Cardiac fibroblast (primary cell): Measurements from ENCODE around the gene LANCL2.
"Not testable (repeated sequence)": the region's sequence is repeated elsewhere in the genome, so short reads cannot be mapped to it uniquely, and the experiment has no call there.

Experiments used
- DNase-seq, 2 donors: peaks; one replicate each; pipeline versions ENCODE4 v3.0.0 to v3.0.0-alpha.2; 2010; ENCODE audit warnings: low read depth in 2 of 2
- H3K4me3 ChIP-seq, 2 donors: replicated peaks in 1 of 2; 1 replicate in 1 of 2; 2 replicates in 1 of 2; pipeline ENCODE4 v1.5.1; 2011; ENCODE audit warnings: low read depth in 2 of 2, low read length in 2 of 2, mild to moderate bottlenecking in 2 of 2, moderate library complexity in 1 of 2
- CTCF ChIP-seq: IDR thresholded peaks from one replicate; pipeline ENCODE4 v1.5.1; 2011; ENCODE audit warnings: low read depth, mild to moderate bottlenecking, low read length, inconsistent platforms

LANCL2 gene

GRCh38 chr7:55409482-55410225, 44.5 kb downstream of the LANCL2 start:
- peak; percentile 6 for TF ChIP-seq CTCF
- no peak for DNase-seq
- no peak overlapping the region for H3K4me3 ChIP-seq

- H3K4me3 ChIP-seq, result no peak overlapping the region
- no peak for TF ChIP-seq CTCF
- DNase-seq, result no peak
These were observed 45.6 kb downstream of the LANCL2 start for GRCh38 chr7:55410667-55411239.

- no peak overlapping the region for H3K4me3 ChIP-seq
- DNase-seq, result no peak
- TF ChIP-seq CTCF, result no peak
These were observed 46.7 kb downstream of the LANCL2 start for GRCh38 chr7:55411844-55412243.

GRCh38 chr7:55413442-55413841, 48.3 kb downstream of the LANCL2 start:
- no peak overlapping the region for H3K4me3 ChIP-seq
- TF ChIP-seq CTCF, result no peak
- DNase-seq, result no peak

- TF ChIP-seq CTCF, result peak; percentile 60
- DNase-seq, result peak; percentile 80 to 83
These were observed 50.1 kb downstream of the LANCL2 start for GRCh38 chr7:55415173-55415778.

GRCh38 chr7:55417456-55417855, 52.3 kb downstream of the LANCL2 start:
- H3K4me3 ChIP-seq, DNase-seq: not testable (repeated sequence)

More at GRCh38 chr7:55415173-55415778, 50.1 kb downstream of the LANCL2 start:
- H3K4me3 ChIP-seq, result no peak overlapping the region

- no peak for TF ChIP-seq CTCF
- peak; percentile 13 to 33 for DNase-seq
- no peak overlapping the region for H3K4me3 ChIP-seq
These were observed 55.4 kb downstream of the LANCL2 start for GRCh38 chr7:55420530-55420929.
